Breast epithelium (tissue), 4 donors: ENCODE measurements around the gene DAP3. TPM values are rescaled to one million over a fixed set of nuclear protein-coding genes. Genes with fewer than 3 reads are reported as not detected.
"Not testable (repeated sequence)": the region's sequence is repeated elsewhere in the genome, so short reads cannot be mapped to it uniquely, and the experiment has no call there.

Source experiments
- DNase-seq, 2 donors: peaks; one replicate each; pipeline ENCODE4 v3.0.0-alpha.2; 2019; ENCODE audit warnings: low spot score in 2 of 2
- H3K27ac ChIP-seq, 2 donors: fragments of 200-600 bp; sonication (generic) in 1 of 2; one replicate each; pipeline ENCODE4 v1.5.1; 2016 to 2019; ENCODE audit warnings: mild to moderate bottlenecking in 1 of 2
- H3K27me3 ChIP-seq, 2 donors: fragments of 200-600 bp; sonication (generic) in 1 of 2; one replicate each; pipeline versions ENCODE4 v1.5.1 to v1.6.0; 2017 to 2019; ENCODE audit warnings: control low read depth in 1 of 2, mild to moderate bottlenecking in 1 of 2
- H3K36me3 ChIP-seq: fragments of 200-600 bp; one replicate; pipeline ENCODE4 v1.5.1; 2019
- H3K4me1 ChIP-seq, 2 donors: fragments of 200-600 bp; sonication (generic); one replicate each; pipeline ENCODE4 v1.5.1; 2016 to 2019; ENCODE audit warnings: control low read depth in 1 of 2
- H3K4me3 ChIP-seq, 3 donors: fragments of 200-600 bp; sonication (generic); 1 replicate in 2 of 3; 2 replicates in 1 of 3; pipeline ENCODE4 v1.5.1; 2016 to 2019; ENCODE audit warnings: mild to moderate bottlenecking in 3 of 3, moderate library complexity in 2 of 3
- H3K9me3 ChIP-seq, 2 donors: fragments of 200-600 bp; sonication (generic) in 1 of 2; one replicate each; pipeline ENCODE4 v1.5.1; 2016 to 2019; ENCODE audit warnings: control low read depth in 1 of 2
- POLR2A ChIP-seq: fragments of 450-650 bp; IDR thresholded peaks from one replicate; pipeline ENCODE4 v1.6.1; 2016; ENCODE audit warnings: antibody characterized with exemption, mild to moderate bottlenecking, moderate library complexity
- POLR2AphosphoS5 ChIP-seq, 3 donors: sonication (generic); formaldehyde crosslinking; IDR thresholded peaks; one replicate each; pipeline ENCODE4 v1.6.1; 2017; ENCODE audit warnings: antibody characterized with exemption in 3 of 3
- intact Hi-C: fragments of 100-400 bp; cut with DNase I; formaldehyde crosslinking; loops from one replicate; pipeline ENCODE4 v1.15.1; 2023; ENCODE audit warnings: low total_unique reads
- total RNA-seq, 3 donors: library from RNA; depleted of rRNA; stranded (reverse); fragments of >200 nt; gene quantifications; one replicate each; pipeline ENCODE4 v1.1.0, GENCODE V29; 2016
- TF ChIP-seq, protein P1 (sequence below), 3 donors: fragments of 450-650 bp; IDR thresholded peaks; one replicate each; pipeline ENCODE4 v1.5.1; 2016 to 2017; ENCODE audit warnings: antibody characterized with exemption in 3 of 3, mild to moderate bottlenecking in 3 of 3, moderate library complexity in 3 of 3

Gene DAP3
- total RNA-seq, 3 donors from 2014 or later, result 143 to 195 (median 168) TPM

- no peaks in the 10 kb centered on the region for H3K9me3 ChIP-seq
- H3K4me3 ChIP-seq, result no peak overlapping the region
- H3K27me3 ChIP-seq, result no peaks in the 10 kb centered on the region
- peaks cover 3% of the 10 kb centered on the region in 2 donors for H3K4me1 ChIP-seq
- no peak overlapping the region for H3K27ac ChIP-seq
- intact Hi-C loops, result loop anchor here (10.0 kb wide), 1 partner anchor 717 kb away; the partner anchor contains the start of gene PYGO2
- H3K36me3 ChIP-seq, result no peaks in the 10 kb centered on the region
- TF ChIP-seq POLR2AphosphoS5 (IDR thresholded peaks at IDR 0.05) (no peak), POLR2A (no peak)
- DNase-seq, result no peak
These were observed 7.1 kb upstream of the DAP3 start for GRCh38 chr1:155681776-155682175.

DNA sequence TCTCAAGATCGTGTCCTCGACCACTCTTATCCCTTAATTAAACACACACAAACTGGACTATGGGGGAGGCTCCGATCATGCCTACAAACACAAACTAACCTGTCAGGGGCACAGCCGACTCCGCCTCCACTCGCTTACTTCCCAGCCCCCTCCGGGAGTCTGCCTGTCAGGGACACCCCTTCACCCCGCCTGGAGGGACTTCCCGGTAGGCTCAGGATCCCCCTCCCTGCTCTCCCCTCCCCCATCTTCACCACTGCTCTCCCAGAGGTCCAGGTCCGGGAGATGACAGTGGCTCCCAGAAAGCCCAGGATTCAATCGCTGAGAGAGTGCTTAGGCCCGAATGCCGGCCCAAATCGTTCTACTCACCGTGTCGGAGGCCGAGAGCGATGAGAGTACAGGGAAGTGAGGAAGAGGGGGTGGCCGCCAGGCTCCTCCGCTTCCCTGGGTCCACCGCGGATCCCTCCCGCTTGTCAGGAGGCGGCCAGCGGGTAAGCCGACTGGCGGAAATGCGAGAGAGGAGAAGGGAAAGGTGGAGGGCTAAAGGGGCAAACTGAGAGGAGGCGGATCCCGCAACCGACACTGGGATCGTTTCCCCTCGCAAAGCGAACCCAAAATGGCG is 1.1 kb upstream of the DAP3 start:
- not testable (repeated sequence) for H3K27me3 ChIP-seq, H3K4me1 ChIP-seq, DNase-seq, H3K36me3 ChIP-seq, H3K9me3 ChIP-seq
- H3K4me3 ChIP-seq, result peak overlapping the region; percentile 91 to 97 (median 94)
- H3K27ac ChIP-seq, result peak overlapping the region; percentile 95 to 97
- intact Hi-C loops, result loop anchor here (10.0 kb wide), 1 partner anchor 723 kb away; the partner anchor contains the start of gene PYGO2

DNA sequence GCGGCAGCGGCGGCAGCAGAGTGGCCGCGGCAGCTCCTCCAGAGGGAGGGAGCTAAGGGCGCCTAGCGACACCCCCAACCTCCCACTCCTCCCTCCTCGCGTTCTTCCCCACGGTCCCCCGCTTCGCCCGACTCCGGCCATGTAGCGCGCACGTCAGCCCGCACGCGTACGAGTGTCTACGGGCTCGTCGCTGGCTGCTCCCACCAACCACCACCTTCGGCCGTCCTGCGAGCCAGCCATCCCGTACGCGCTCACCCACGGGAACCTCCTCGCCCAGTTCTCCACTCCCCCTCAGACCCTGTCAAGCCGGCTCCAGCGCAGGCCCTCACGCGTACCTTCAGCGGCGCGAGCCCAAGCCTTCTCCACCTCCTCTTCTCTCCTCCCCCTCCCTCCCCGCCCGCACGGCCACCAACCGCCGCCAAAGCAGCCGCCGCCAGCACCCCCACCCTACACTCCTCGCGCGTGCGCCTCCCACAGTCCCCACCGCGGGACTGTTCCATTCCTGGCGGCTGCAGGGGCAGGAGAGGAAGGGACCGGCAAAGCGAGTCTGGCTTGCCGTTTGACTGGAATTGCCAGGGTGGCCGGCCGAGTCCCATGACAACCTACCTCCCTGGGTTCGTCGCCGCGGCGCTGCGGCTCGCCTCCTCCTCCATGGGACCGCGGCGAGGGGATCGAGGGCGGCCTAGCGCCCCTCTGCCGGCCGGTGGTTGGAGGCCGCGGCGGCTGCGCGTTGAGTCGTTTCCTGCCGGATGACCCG is 389 bp upstream of the DAP3 start, which contains the start of gene YY1AP1:
YY1AP1 (minus strand) TSS at position 451 of the 757 bp plus-strand sequence. CDS start 8,338 bp downstream, outside the sequence.
- no peaks in the 10 kb centered on the region for H3K9me3 ChIP-seq
- H3K4me3 ChIP-seq, result peak within 1 kb of the TSS; percentile 91 to 97 (median 94)
- H3K27ac ChIP-seq, result peak within 1 kb of the TSS; percentile 95 to 97
- H3K4me1 ChIP-seq, result peaks cover 3% of the 10 kb centered on the region in 2 donors
- H3K27me3 ChIP-seq, result no peaks in the 10 kb centered on the region
- TF ChIP-seq POLR2A (peak; percentile 57), POLR2AphosphoS5 (IDR thresholded peaks at IDR 0.05) (peak; percentile 77 to 91 (median 88))
- TF ChIP-seq, protein P1, sequence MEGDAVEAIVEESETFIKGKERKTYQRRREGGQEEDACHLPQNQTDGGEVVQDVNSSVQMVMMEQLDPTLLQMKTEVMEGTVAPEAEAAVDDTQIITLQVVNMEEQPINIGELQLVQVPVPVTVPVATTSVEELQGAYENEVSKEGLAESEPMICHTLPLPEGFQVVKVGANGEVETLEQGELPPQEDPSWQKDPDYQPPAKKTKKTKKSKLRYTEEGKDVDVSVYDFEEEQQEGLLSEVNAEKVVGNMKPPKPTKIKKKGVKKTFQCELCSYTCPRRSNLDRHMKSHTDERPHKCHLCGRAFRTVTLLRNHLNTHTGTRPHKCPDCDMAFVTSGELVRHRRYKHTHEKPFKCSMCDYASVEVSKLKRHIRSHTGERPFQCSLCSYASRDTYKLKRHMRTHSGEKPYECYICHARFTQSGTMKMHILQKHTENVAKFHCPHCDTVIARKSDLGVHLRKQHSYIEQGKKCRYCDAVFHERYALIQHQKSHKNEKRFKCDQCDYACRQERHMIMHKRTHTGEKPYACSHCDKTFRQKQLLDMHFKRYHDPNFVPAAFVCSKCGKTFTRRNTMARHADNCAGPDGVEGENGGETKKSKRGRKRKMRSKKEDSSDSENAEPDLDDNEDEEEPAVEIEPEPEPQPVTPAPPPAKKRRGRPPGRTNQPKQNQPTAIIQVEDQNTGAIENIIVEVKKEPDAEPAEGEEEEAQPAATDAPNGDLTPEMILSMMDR (IDR thresholded peaks at IDR 0.05), result peak in 2 of 3 donors; percentile 41 to 50
- peak; percentile 86 to 93 for DNase-seq
- intact Hi-C loops, result loop anchor here (10.0 kb wide), 1 partner anchor 724 kb away; the partner anchor contains the start of gene PYGO2
- H3K36me3 ChIP-seq, result no peaks in the 10 kb centered on the region

DNA sequence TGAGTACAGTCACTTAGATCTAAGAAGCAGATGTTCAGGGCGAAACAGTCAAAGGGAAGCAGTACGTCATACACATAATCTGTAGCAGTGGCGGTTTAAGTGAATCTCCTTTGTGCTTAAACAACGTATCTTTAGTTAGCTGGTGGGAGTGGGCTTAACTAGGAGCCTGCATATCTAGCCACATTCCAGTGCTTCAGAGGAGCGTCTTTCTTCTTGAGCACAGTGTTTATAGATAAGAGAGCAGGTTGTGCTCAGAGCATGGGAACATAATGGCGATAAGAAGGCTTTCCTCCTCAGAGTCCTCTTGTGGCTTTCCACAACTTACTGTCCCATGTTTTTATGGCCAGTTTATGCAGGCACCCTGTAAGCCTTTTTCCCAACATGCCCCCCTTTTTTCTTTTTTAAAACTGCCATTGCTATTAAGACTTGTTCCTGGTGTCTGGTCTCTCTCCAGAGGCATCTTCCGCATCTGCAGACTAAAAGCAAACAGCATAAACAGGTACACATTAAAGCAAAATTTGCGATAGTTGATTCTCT is 3.2 kb downstream of the DAP3 start:
- Histone ChIP-seq H3K36me3 (no peaks in the 10 kb centered on the region), H3K4me3 (no peak overlapping the region), H3K27me3 (no peaks in the 10 kb centered on the region), H3K9me3 (no peaks in the 10 kb centered on the region), H3K4me1 (peaks cover 0 to 9% of the 10 kb centered on the region in 2 donors), H3K27ac (no peak overlapping the region)
- TF ChIP-seq POLR2AphosphoS5 (IDR thresholded peaks at IDR 0.05) (no peak), POLR2A (no peak)
- TF ChIP-seq, protein P1 (IDR thresholded peaks at IDR 0.05), result no peak
- intact Hi-C loops, result no loop called here
- no peak for DNase-seq

GRCh38 chr1:155694167-155694566 is 5.3 kb downstream of the DAP3 start:
- no peaks in the 10 kb centered on the region for H3K27me3 ChIP-seq
- no peak for DNase-seq
- H3K36me3 ChIP-seq, result no peaks in the 10 kb centered on the region
- TF ChIP-seq POLR2A (no peak), POLR2AphosphoS5 (IDR thresholded peaks at IDR 0.05) (no peak)
- TF ChIP-seq, protein P1 (IDR thresholded peaks at IDR 0.05), result no peak
- no peaks in the 10 kb centered on the region for H3K9me3 ChIP-seq
- intact Hi-C loops, result no loop called here
- peak overlapping the region in 1 of 2 donors; percentile 19 for H3K27ac ChIP-seq
- H3K4me3 ChIP-seq, result no peak overlapping the region
- H3K4me1 ChIP-seq, result peaks cover 0 to 9% of the 10 kb centered on the region in 2 donors
